H1 (cell line): Measurements from ENCODE around the gene NEURL1B. TPM values are rescaled to one million over a fixed set of nuclear protein-coding genes. Genes with fewer than 3 reads are reported as not detected.

Experiments
- CTCF ChIA-PET: fragments of 300-600 bp; sonication (Branson Sonifier 250); formaldehyde crosslinking; loops from one replicate; lab custom pipeline; 2021; ENCODE audit not compliant: partially characterized antibody; lab: Charles Lee
- POLR2A ChIA-PET: fragments of 300-600 bp; sonication (Branson Sonifier 250); formaldehyde crosslinking; loops from one replicate; lab custom pipeline; 2021; ENCODE audit warnings: inconsistent platforms; ENCODE audit not compliant: partially characterized antibody; lab: Charles Lee
- DNase-seq, 2 experiments: peaks; one replicate each; pipeline versions ENCODE4 v3.0.0 to v3.0.0-alpha.2; 2010 to 2022; ENCODE audit warnings: low spot score in 2 of 2, low read depth in 1 of 2, mixed read lengths in 1 of 2
- FAIRE-seq: peaks from 2 replicates; lab custom pipeline; 2011; peaks lifted over from hg19 to GRCh38; lab: Jason Lieb, UNC
- H2AFZ ChIP-seq: 2 replicates; pipeline ENCODE4 v1.8.1; 2012; ENCODE audit warnings: low read length, inconsistent platforms
- H2AK5ac ChIP-seq: 2 replicates; pipeline ENCODE4 v1.6.1; 2013; ENCODE audit warnings: low read depth, low read length
- H2BK120ac ChIP-seq: replicated peaks from 2 replicates; pipeline ENCODE3; 2013; ENCODE audit warnings: low read depth, low read length, inconsistent platforms
- H2BK12ac ChIP-seq: 2 replicates; pipeline ENCODE4 v1.6.1; 2013; ENCODE audit warnings: low read depth, low read length
- H2BK15ac ChIP-seq: 2 replicates; pipeline ENCODE4 v1.6.1; 2013; ENCODE audit warnings: low read length
- H2BK20ac ChIP-seq: 2 replicates; pipeline ENCODE4 v1.6.1; 2013; ENCODE audit warnings: low read length
- H2BK5ac ChIP-seq: 2 replicates; pipeline ENCODE4 v1.6.1; 2013; ENCODE audit warnings: low read depth, low read length
- H3K14ac ChIP-seq: 2 replicates; pipeline ENCODE4 v1.6.1; 2013; ENCODE audit warnings: inconsistent platforms; ENCODE audit not compliant: insufficient read length
- H3K18ac ChIP-seq: 2 replicates; pipeline ENCODE4 v1.6.1; 2013; ENCODE audit warnings: low read length; ENCODE audit errors: extremely low read depth
- H3K23ac ChIP-seq: 2 replicates; pipeline ENCODE4 v1.6.1; 2013; ENCODE audit warnings: inconsistent platforms; ENCODE audit not compliant: insufficient read length
- H3K23me2 ChIP-seq: 2 replicates; pipeline ENCODE4 v1.6.1; 2013; ENCODE audit warnings: low read depth, low read length
- H3K27ac ChIP-seq: 2 replicates; pipeline ENCODE4 v1.6.1; 2011; ENCODE audit warnings: low read depth, low read length, inconsistent platforms
- H3K27me3 ChIP-seq, 4 experiments: replicated peaks in 1 of 4; 1 replicate in 1 of 4; 2 replicates in 3 of 4; pipeline versions ENCODE4 v1.6.1 to v1.8.1; 2011 to 2013; ENCODE audit warnings: low read length in 3 of 4, mild to moderate bottlenecking in 3 of 4, inconsistent platforms in 2 of 4, mixed read lengths in 2 of 4, moderate library complexity in 1 of 4; ENCODE audit not compliant: control insufficient read depth in 3 of 4, insufficient read depth in 3 of 4; ENCODE audit errors: extremely low read depth in 1 of 4
- H3K36me3 ChIP-seq, 4 experiments: 2 replicates each; pipeline versions ENCODE4 v1.6.1 to v1.8.1; 2011 to 2013; ENCODE audit warnings: mild to moderate bottlenecking in 4 of 4, low read length in 3 of 4, moderate library complexity in 2 of 4, control low read depth in 1 of 4, inconsistent platforms in 1 of 4; ENCODE audit not compliant: insufficient read depth in 4 of 4, control insufficient read depth in 2 of 4
- H3K4ac ChIP-seq: replicated peaks from 2 replicates; pipeline ENCODE3; 2013; ENCODE audit warnings: low read length, low read depth, mixed read lengths, inconsistent platforms; ENCODE audit not compliant: insufficient read length
- H3K4me1 ChIP-seq, 4 experiments: replicated peaks in 1 of 4; 1 replicate in 1 of 4; 2 replicates in 3 of 4; pipeline versions ENCODE4 v1.6.1 to v1.8.1; 2011 to 2013; ENCODE audit warnings: low read length in 3 of 4, inconsistent platforms in 2 of 4, mixed read lengths in 1 of 4; ENCODE audit not compliant: insufficient read depth in 4 of 4, control insufficient read depth in 3 of 4
- H3K4me2 ChIP-seq, 2 experiments: 2 replicates each; pipeline versions ENCODE4 v1.6.1 to v1.8.1; 2011 to 2013; ENCODE audit warnings: low read depth in 2 of 2, low read length in 2 of 2, control low read depth in 1 of 2, inconsistent platforms in 1 of 2, mild to moderate bottlenecking in 1 of 2; ENCODE audit not compliant: insufficient read depth in 1 of 2
- H3K4me3 ChIP-seq, 4 experiments: fragments of 200-600, 300-600 bp in 1 of 4; sonication (generic), shearing (Covaris generic), sonication (Bioruptor Twin) in 1 of 4; 2 replicates each; pipeline versions ENCODE4 v1.5.1 to v1.8.1; 2011 to 2016; ENCODE audit warnings: low read length in 4 of 4, low read depth in 3 of 4, control low read depth in 2 of 4, inconsistent platforms in 2 of 4, mild to moderate bottlenecking in 2 of 4, mixed read lengths in 1 of 4, moderate library complexity in 1 of 4; ENCODE audit not compliant: insufficient read depth in 2 of 4; ENCODE audit errors: extremely low read depth in 1 of 4
- H3K56ac ChIP-seq: replicated peaks from 2 replicates; pipeline ENCODE3; 2013; ENCODE audit warnings: low read depth, mild to moderate bottlenecking, mixed read lengths, low read length, inconsistent platforms; ENCODE audit not compliant: insufficient read length
- H3K79me1 ChIP-seq: 2 replicates; pipeline ENCODE4 v1.6.1; 2013; ENCODE audit warnings: low read depth, low read length, control low read depth
- H3K79me2 ChIP-seq, 2 experiments: 2 replicates each; pipeline versions ENCODE4 v1.6.1 to v1.8.1; 2012 to 2013; ENCODE audit warnings: low read length in 2 of 2, mild to moderate bottlenecking in 2 of 2, inconsistent platforms in 1 of 2; ENCODE audit not compliant: insufficient read depth in 2 of 2, control insufficient read depth in 1 of 2
- H3K9ac ChIP-seq, 4 experiments: replicated peaks in 1 of 4; 1 replicate in 1 of 4; 2 replicates in 3 of 4; pipeline versions ENCODE4 v1.6.1 to v1.8.1; 2011 to 2013; ENCODE audit warnings: low read depth in 3 of 4, low read length in 3 of 4, control low read depth in 2 of 4, mild to moderate bottlenecking in 2 of 4, moderate library complexity in 2 of 4, inconsistent platforms in 1 of 4; ENCODE audit errors: extremely low read depth in 1 of 4
- H3K9me3 ChIP-seq, 2 experiments: 2 replicates each; pipeline versions ENCODE4 v1.6.1 to v1.8.1; 2012 to 2013; ENCODE audit warnings: mild to moderate bottlenecking in 2 of 2, moderate library complexity in 2 of 2, control low read depth in 1 of 2, inconsistent platforms in 1 of 2, low read depth in 1 of 2, low read length in 1 of 2, mixed read lengths in 1 of 2; ENCODE audit not compliant: insufficient read depth in 2 of 2
- H4K20me1 ChIP-seq, 2 experiments: replicated peaks in 1 of 2; 2 replicates each; pipeline versions ENCODE3 to v1.8.1; 2011 to 2013; ENCODE audit warnings: inconsistent platforms in 2 of 2, low read length in 2 of 2, mild to moderate bottlenecking in 1 of 2; ENCODE audit not compliant: insufficient read depth in 2 of 2, control insufficient read depth in 1 of 2
- H4K5ac ChIP-seq: 2 replicates; pipeline ENCODE4 v1.6.1; 2013; ENCODE audit warnings: low read length, low read depth, mixed read lengths, inconsistent platforms; ENCODE audit not compliant: insufficient read length
- H4K8ac ChIP-seq: 2 replicates; pipeline ENCODE4 v1.8.0; 2013; ENCODE audit warnings: mild to moderate bottlenecking, moderate library complexity, low read length, inconsistent platforms; ENCODE audit not compliant: insufficient read depth; ENCODE audit errors: extremely low read depth
- H4K91ac ChIP-seq: replicated peaks from 2 replicates; pipeline ENCODE3; 2013; ENCODE audit warnings: low read length, mixed read lengths, inconsistent platforms; ENCODE audit not compliant: insufficient read length
- CEBPB ChIP-seq: IDR thresholded peaks from 2 replicates; pipeline ENCODE4 v1.6.1; 2012; ENCODE audit warnings: low read depth, low read length
- HDAC6 ChIP-seq: IDR thresholded peaks from one replicate; pipeline ENCODE4 v1.7.1; 2012; ENCODE audit warnings: low read depth, mild to moderate bottlenecking, inconsistent platforms, low read length, moderate library complexity
- KDM1A ChIP-seq: fragments of 200-600, 300-600 bp; sonication (generic); IDR thresholded peaks from 2 replicates; pipeline ENCODE4 v1.7.1; 2016; ENCODE audit warnings: mild to moderate bottlenecking, low read length, borderline replicate concordance
- KDM5A ChIP-seq: fragments of 200-600 bp; IDR thresholded peaks from 2 replicates; pipeline ENCODE4 v1.7.1; 2012; ENCODE audit warnings: mild to moderate bottlenecking, low read length, inconsistent platforms, mixed read lengths
- MAFK ChIP-seq: IDR thresholded peaks from 2 replicates; pipeline ENCODE4 v1.6.1; 2012; ENCODE audit warnings: low read depth, mild to moderate bottlenecking, improper control_type of control experiment, low read length
- RAD21 ChIP-seq, 2 experiments: IDR thresholded peaks in 1 of 2; conservative IDR thresholded peaks in 1 of 2; 2 replicates each; pipeline ENCODE4 v1.6.1; 2011; ENCODE audit warnings: low read depth in 2 of 2, low read length in 2 of 2, improper control_type of control experiment in 1 of 2, inconsistent platforms in 1 of 2, mild to moderate bottlenecking in 1 of 2, moderate library complexity in 1 of 2
- RNF2 ChIP-seq: fragments of 200-900, 300-1000 bp; sonication (generic); IDR thresholded peaks from 2 replicates; pipeline ENCODE4 v1.7.1; 2016; ENCODE audit warnings: borderline replicate concordance, low read depth, mild to moderate bottlenecking, antibody characterized with exemption, low read length; ENCODE audit not compliant: poor library complexity, severe bottlenecking; ENCODE audit errors: missing control alignments
- SIN3A ChIP-seq, 2 experiments: IDR thresholded peaks in 1 of 2; conservative IDR thresholded peaks in 1 of 2; 2 replicates each; pipeline ENCODE4 v1.6.1; 2011 to 2012; ENCODE audit warnings: low read length in 2 of 2, improper control_type of control experiment in 1 of 2, low read depth in 1 of 2, mild to moderate bottlenecking in 1 of 2
- SIRT6 ChIP-seq: IDR thresholded peaks from one replicate; pipeline ENCODE4 v1.7.1; 2012; ENCODE audit warnings: low read length, inconsistent platforms
- TAF7 ChIP-seq: optimal IDR thresholded peaks from 2 replicates; pipeline ENCODE3; 2011; ENCODE audit warnings: low read depth, mild to moderate bottlenecking, inconsistent platforms, low read length, moderate library complexity, borderline replicate concordance
- YY1 ChIP-seq: IDR thresholded peaks from 2 replicates; pipeline ENCODE4 v1.6.1; 2011; ENCODE audit warnings: low read depth, mild to moderate bottlenecking, low read length
- WGBS, 2 experiments: shearing (Covaris generic) in 1 of 2; methylation state at CpG; one replicate each; pipeline versions ENCODE4 v1.1.6 to v1.1.7; 2013 to 2015; ENCODE audit warnings: low lambda C conversion rate in 2 of 2, mixed read lengths in 2 of 2, inconsistent platforms in 1 of 2, low coverage in 1 of 2, missing lambda C conversion rate in 1 of 2; ENCODE audit not compliant: insufficient replicate concordance in 2 of 2, insufficient coverage in 1 of 2, insufficient read length in 1 of 2; ENCODE audit errors: extremely low coverage in 1 of 2, missing lambda C conversion rate in 1 of 2; 5-methylcytosine and 5-hydroxymethylcytosine counted together
- polyA plus RNA-seq, 7 experiments: library from polyadenylated mRNA; depleted of rRNA in 3 of 7; stranded (reverse) in 5 of 7; unstranded in 2 of 7; fragments of >200 nt in 5 of 7; fragments of 200-250 nt in 2 of 7; gene quantifications; 1 replicate in 5 of 7; 2 replicates in 1 of 7; 4 replicates in 1 of 7; pipeline versions ENCODE4 v1.2.1 to v1.2.3, GENCODE V29; 2011 to 2013; ENCODE audit warnings: missing spikeins in 2 of 7, mixed read lengths in 2 of 7
- total RNA-seq: library from RNA; stranded (reverse); fragmentation: NEBNext Ultra II Directional; extraction: Animal tissue kit (Norgen Biotek cat#: 25700); gene quantifications from 2 replicates; pipeline ENCODE4 v1.2.1, GENCODE V29; 2021

NEURL1B gene
- total and polyA plus RNA-seq, 2 of the 8 experiments (the other 6 are each of a cell fraction or from before 2014, with no cell fraction given) = 3.3 to 6.1 TPM

- Histone ChIP-seq H2BK12ac (peak overlapping the region; percentile 33; the same call in 1 of the 2 replicates), H3K14ac (no peak overlapping the region), H2BK120ac (no peak overlapping the region), H3K27me3 (no peaks in the 10 kb centered on the region; a peak in 1 of 7 replicates), H3K79me2 (no peaks in the 10 kb centered on the region), H3K4me3 (no peak overlapping the region), H3K18ac (no peak overlapping the region), H3K4me2 (no peak overlapping the region), H3K27ac (no peak overlapping the region), H3K79me1 (no peaks in the 10 kb centered on the region), H3K4me1 (peaks cover 4 to 22% (median 6%) of the 10 kb centered on the region in 4 experiments), H3K9me3 (no peaks in the 10 kb centered on the region), H4K20me1 (no peaks in the 10 kb centered on the region), H3K56ac (no peak overlapping the region), H3K36me3 (no peaks in the 10 kb centered on the region), H4K8ac (no peak overlapping the region; the same call in 1 of the 2 replicates), H3K23ac (no peak overlapping the region), H4K91ac (no peak overlapping the region), H2AK5ac (no peak overlapping the region), H4K5ac (no peak overlapping the region), H2BK20ac (no peak overlapping the region), H3K23me2 (no peaks in the 10 kb centered on the region), H3K4ac (no peak overlapping the region), H2AFZ (no peak overlapping the region), H2BK5ac (no peak overlapping the region), H2BK15ac (peak overlapping the region; percentile 65; the same call in 1 of the 2 replicates), H3K9ac (no peak overlapping the region)
- ChIA-PET POLR2A (no interaction called here), CTCF (interaction anchor here (0.8 to 1.4 kb wide), 10 partner anchors 10 to 143 kb away, joined by 3 to 6 read pairs (median 4); no protein-coding TSS in a partner anchor)
- FAIRE-seq = no peak
- WGBS, 2 experiments = 76% methylated on average over 22 of the region's 22 CpGs; no CpG with 5 or more reads in 1 of the 2 experiments
- DNase-seq = no peak
- TF ChIP-seq KDM1A (no peak), RNF2 (no peak), TAF7 (no peak), RAD21 (IDR thresholded peaks at IDR 0.05 in 1 of 2, conservative IDR thresholded peaks at IDR 0.05 in 1 of 2; ENCODE audit: low read depth in 2 of 2, low read length in 2 of 2) (peak in 1 of 2 experiments; percentile 32; a peak in 1 of 4 replicates), SIN3A (conservative IDR thresholded peaks at IDR 0.05 in 1 of 2, IDR thresholded peaks at IDR 0.05 in 1 of 2; ENCODE audit: low read depth in 1 of 2, low read length in 2 of 2) (no peak), HDAC6 (no peak), CEBPB (peak; percentile 82), MAFK (no peak), KDM5A (no peak), SIRT6 (no peak), YY1 (no peak)
These were observed 18.7 kb upstream of the NEURL1B start for GRCh38 chr5:172622091-172623046.
